Naive thymus-derived CD4-positive, alpha-beta T cell (primary cell): Measurements from ENCODE around the gene CLDN15. TPM values are rescaled to one million over a fixed set of nuclear protein-coding genes. Genes with fewer than 3 reads are reported as not detected.

Experiments used
- ATAC-seq: fragments of 150-1000 bp; cut with Tn5 transposase; 2 replicates; pipeline ENCODE4 v1.10.0; 2021; ENCODE audit warnings: mild to moderate bottlenecking, moderate library complexity
- CTCF ChIA-PET: fragments of 350-600 bp; sonication (Branson Sonifier 250); formaldehyde crosslinking; loops from one replicate; lab custom pipeline; 2021; ENCODE audit warnings: antibody characterized with exemption; lab: Charles Lee
- POLR2A ChIA-PET: fragments of 350-600 bp; sonication (Branson Sonifier 250); formaldehyde crosslinking; loops from one replicate; lab custom pipeline; 2021; ENCODE audit warnings: antibody characterized with exemption, inconsistent platforms; lab: Charles Lee
- DNase-seq, 9 donors: peaks; one replicate each; pipeline versions ENCODE4 v3.0.0 to v3.0.0-alpha.2; 2020 to 2022; ENCODE audit warnings: mixed read lengths in 1 of 9
- H3K27ac ChIP-seq: one replicate; pipeline ENCODE4 v1.7.0; 2013; ENCODE audit warnings: mild to moderate bottlenecking, low read depth, low read length, moderate library complexity
- H3K27me3 ChIP-seq, 2 donors: one replicate each; pipeline ENCODE4 v1.7.0; 2013; ENCODE audit warnings: low read length in 2 of 2, mild to moderate bottlenecking in 2 of 2, moderate library complexity in 2 of 2; ENCODE audit not compliant: control insufficient read depth in 2 of 2, insufficient read depth in 2 of 2
- H3K36me3 ChIP-seq, 3 experiments: 1 replicate in 2 of 3; 2 replicates in 1 of 3; pipeline ENCODE4 v1.7.0; 2013; ENCODE audit warnings: low read length in 3 of 3, mild to moderate bottlenecking in 3 of 3, moderate library complexity in 1 of 3; ENCODE audit not compliant: insufficient read depth in 3 of 3, control insufficient read depth in 2 of 3
- H3K4me1 ChIP-seq, 2 donors: one replicate each; pipeline ENCODE4 v1.7.0; 2013; ENCODE audit warnings: low read length in 2 of 2, mild to moderate bottlenecking in 2 of 2, moderate library complexity in 1 of 2; ENCODE audit not compliant: control insufficient read depth in 2 of 2, insufficient read depth in 2 of 2
- H3K4me3 ChIP-seq: 2 replicates; pipeline ENCODE4 v1.7.0; 2013; ENCODE audit warnings: mild to moderate bottlenecking, low read length
- H3K9me3 ChIP-seq, 3 experiments: 1 replicate in 2 of 3; 2 replicates in 1 of 3; pipeline ENCODE4 v1.7.0; 2013; ENCODE audit warnings: low read length in 3 of 3; ENCODE audit not compliant: control insufficient read depth in 2 of 3
- H3K27ac Mint-ChIP-seq, 9 donors: one replicate each; pipeline ENCODE4 v1.8.0; 2020 to 2022; ENCODE audit warnings: mixed read lengths in 9 of 9, mild to moderate bottlenecking in 8 of 9, moderate library complexity in 5 of 9, inconsistent platforms in 2 of 9
- H3K27me3 Mint-ChIP-seq, 5 donors: one replicate each; pipeline ENCODE4 v1.8.0; 2021 to 2022; ENCODE audit warnings: mixed read lengths in 5 of 5, mild to moderate bottlenecking in 1 of 5
- H3K36me3 Mint-ChIP-seq, 5 donors: one replicate each; pipeline ENCODE4 v1.8.0; 2020 to 2022; ENCODE audit warnings: mixed read lengths in 5 of 5, mild to moderate bottlenecking in 3 of 5, inconsistent platforms in 1 of 5
- H3K4me1 Mint-ChIP-seq, 7 donors: one replicate each; pipeline ENCODE4 v1.8.0; 2020 to 2022; ENCODE audit warnings: mixed read lengths in 7 of 7, mild to moderate bottlenecking in 3 of 7, inconsistent platforms in 1 of 7
- H3K4me3 Mint-ChIP-seq, 10 donors: one replicate each; pipeline ENCODE4 v1.8.0; 2020 to 2022; ENCODE audit warnings: mild to moderate bottlenecking in 10 of 10, mixed read lengths in 10 of 10, moderate library complexity in 6 of 10, inconsistent platforms in 2 of 10
- H3K9me3 Mint-ChIP-seq, 11 donors: one replicate each; pipeline ENCODE4 v1.8.0; 2020 to 2022; ENCODE audit warnings: mixed read lengths in 11 of 11, mild to moderate bottlenecking in 4 of 11, inconsistent platforms in 1 of 11, moderate library complexity in 1 of 11
- intact Hi-C, 2 donors: fragments of 100-400 bp; cut with micrococcal nuclease; formaldehyde crosslinking; loops; one replicate each; pipeline ENCODE4 v1.15.1; 2023
- polyA plus RNA-seq, 2 donors: library from polyadenylated mRNA; unstranded; fragments of 300-500 nt; fragmentation: Illumina TruSeq; gene quantifications; one replicate each; pipeline ENCODE4 v1.2.3, GENCODE V29; 2021
- total RNA-seq, 6 experiments: library from RNA in 5 of 6; stranded (reverse) in 5 of 6; gene quantifications; 1 replicate in 5 of 6; 2 replicates in 1 of 6; pipeline ENCODE4 v1.2.3 and lab custom pipeline; 2021 to 2026

The CLDN15 gene
- total and polyA plus RNA-seq, 7 experiments from 2014 or later, result 0.51 to 58.6 (median 23.3) TPM

DNA sequence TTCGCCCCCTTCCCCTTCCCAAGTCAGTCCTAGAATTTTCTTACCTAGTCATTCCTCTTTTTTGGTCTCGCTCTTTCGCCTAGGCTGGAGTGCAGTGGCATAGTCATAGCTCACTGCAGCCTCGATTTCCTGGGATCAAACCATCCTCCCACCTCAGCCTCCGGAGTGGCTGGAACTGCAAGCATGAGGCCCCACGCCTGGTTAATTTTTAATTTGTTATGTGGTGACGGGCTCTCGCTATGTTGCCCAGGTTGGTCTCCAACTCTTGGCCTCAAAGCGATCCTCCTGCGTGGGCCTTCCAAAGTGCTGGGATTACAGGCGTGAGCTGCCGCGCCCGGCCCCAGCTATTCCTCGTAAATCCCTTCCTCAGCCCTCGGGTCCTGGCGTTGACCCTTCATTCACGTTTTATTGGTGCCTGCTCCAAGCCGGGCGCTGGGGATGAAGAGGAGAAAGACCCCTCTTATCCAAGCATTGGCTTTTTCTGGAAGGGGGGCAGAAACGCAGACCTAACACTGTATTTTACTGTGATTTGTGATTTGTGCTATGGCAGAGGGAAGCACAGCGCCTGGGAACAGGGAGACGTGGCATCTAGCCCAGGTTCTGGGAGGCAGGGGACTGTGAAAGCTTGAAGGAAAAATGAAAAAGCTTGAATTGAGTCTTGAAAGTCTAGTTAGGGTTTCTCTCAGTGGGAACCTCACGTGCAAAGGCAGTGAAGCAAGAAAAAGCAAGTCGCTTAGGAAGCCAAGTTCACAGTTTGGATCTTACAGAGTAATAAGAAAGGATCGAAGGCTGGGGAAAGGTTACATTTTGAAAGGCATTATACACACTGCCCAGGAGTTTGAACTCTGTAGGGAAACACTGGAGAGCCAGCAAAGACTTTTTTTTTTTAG, 19.1 kb downstream of the CLDN15 start:
- H3K27ac ChIP-seq, result peak overlapping the region; percentile 87
- H3K4me1 Mint-ChIP-seq, result peaks cover 27 to 54% (median 46%) of the 10 kb centered on the region in 7 donors
- no peaks in the 10 kb centered on the region for H3K27me3 Mint-ChIP-seq
- peak overlapping the region; percentile 89 to 97 (median 96) for H3K4me3 Mint-ChIP-seq
- H3K27me3 ChIP-seq, result no peaks in the 10 kb centered on the region
- intact Hi-C loops, result loop anchor here (1.0 to 5.0 kb wide), 9 partner anchors 26 to 1144 kb away; partner anchors contain the start of genes AP1S1 (in 2 of the 2), IFT22 (in 2 of the 2), VGF (in 2 of the 2) and MEPCE (in 1 of the 2)
- CTCF ChIA-PET, result interaction anchor here (1.1 to 3.5 kb wide), 5 partner anchors 14 to 135 kb away, joined by 3 to 30 read pairs (median 7); partner anchors contain the start of gene FIS1
- peak overlapping the region; percentile 88 to 96 (median 93) for H3K27ac Mint-ChIP-seq
- no peaks in the 10 kb centered on the region for H3K9me3 Mint-ChIP-seq
- H3K4me1 ChIP-seq, result peaks cover 15% of the 10 kb centered on the region in 2 donors
- peaks cover 0 to 22% (median 0%) of the 10 kb centered on the region in 5 donors for H3K36me3 Mint-ChIP-seq
- peak overlapping the region; percentile 70 for H3K4me3 ChIP-seq
- POLR2A ChIA-PET, result interaction anchor here (0.6 to 3.2 kb wide), 16 partner anchors 8 to 1016 kb away, joined by 3 to 61 read pairs (median 5); partner anchors contain the start of genes FBXO24, FIS1, IFT22 and LRCH4
- peaks cover 0 to 32% (median 0%) of the 10 kb centered on the region in 3 experiments for H3K36me3 ChIP-seq
- DNase-seq, result no peak
- no peaks in the 10 kb centered on the region for H3K9me3 ChIP-seq
- no peak for ATAC-seq

DNA sequence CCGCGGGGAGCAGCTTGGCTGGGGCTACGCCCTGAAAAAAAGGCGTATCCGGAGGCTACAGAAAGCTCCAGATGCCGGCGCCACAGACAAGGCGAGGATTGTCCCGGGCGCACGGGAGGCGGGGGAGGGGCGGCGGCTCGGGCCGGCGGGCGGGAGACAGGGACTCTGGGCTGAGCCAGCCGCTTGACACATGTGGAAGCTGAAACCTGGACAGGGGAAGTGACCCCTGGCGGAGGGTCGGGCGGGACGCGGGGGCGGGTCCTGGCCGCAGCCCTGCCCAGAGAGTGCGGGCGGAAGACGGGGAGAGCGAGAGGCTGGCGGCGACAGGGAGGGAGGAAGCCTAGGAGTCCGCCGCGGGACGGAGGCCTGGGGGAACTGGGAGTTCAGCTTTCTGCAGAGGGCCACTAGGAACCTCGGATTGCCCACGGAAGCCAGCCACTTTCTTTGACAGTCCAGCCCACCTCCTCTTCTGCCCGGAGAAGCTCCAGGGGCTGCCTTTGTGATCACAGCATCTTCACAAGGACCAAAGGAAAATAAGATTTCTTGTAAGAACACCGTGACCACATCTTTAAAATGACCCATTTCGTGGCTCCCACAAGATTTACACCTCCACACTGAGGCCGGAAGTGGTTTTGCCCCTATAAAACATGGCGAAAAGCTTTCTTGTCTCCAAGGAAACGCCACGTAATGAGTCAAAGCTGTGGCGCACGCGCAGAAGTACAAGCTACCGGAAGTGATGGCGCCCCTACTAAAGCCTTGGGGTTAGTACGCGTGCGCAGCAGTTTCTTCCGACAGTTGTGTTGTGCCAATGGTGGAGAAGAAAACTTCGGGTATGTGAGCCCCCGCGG, 20.0 kb downstream of the CLDN15 start, which contains the start of the genes PLOD3 and ZNHIT1:
PLOD3 (minus strand) TSS at position 194 of the 848 bp plus-strand sequence. CDS start 307 bp downstream, outside the sequence.
ZNHIT1 (plus strand) TSS at position 778 of the 848 bp plus-strand sequence; CDS start at position 809, 31 bp downstream.
- peaks cover 0 to 25% (median 0%) of the 10 kb centered on the region in 3 experiments for H3K36me3 ChIP-seq
- H3K27ac ChIP-seq, result peak within 1 kb of the TSS; percentile 87
- peaks cover 15% of the 10 kb centered on the region in 2 donors for H3K4me1 ChIP-seq
- ChIA-PET CTCF (interaction anchor here (1.1 to 3.5 kb wide), 5 partner anchors 13 to 134 kb away, joined by 3 to 30 read pairs (median 7); partner anchors contain the start of gene FIS1), POLR2A (interaction anchor here (0.5 to 3.2 kb wide), 17 partner anchors 9 to 1835 kb away, joined by 3 to 61 read pairs (median 5); partner anchors contain the start of genes FBXO24, FIS1, IFT22 and LRCH4)
- Mint-ChIP-seq H3K4me3 (peak within 1 kb of the TSS; percentile 89 to 97 (median 96)), H3K27me3 (no peaks in the 10 kb centered on the region), H3K27ac (peak within 1 kb of the TSS; percentile 88 to 96 (median 93)), H3K9me3 (no peaks in the 10 kb centered on the region), H3K4me1 (peaks cover 27 to 54% (median 46%) of the 10 kb centered on the region in 7 donors), H3K36me3 (peaks cover 0 to 19% (median 0%) of the 10 kb centered on the region in 5 donors)
- ATAC-seq (peak; percentile 85), DNase-seq (peak; percentile 86 to 97 (median 94))
- intact Hi-C loops, result loop anchor here (1.0 to 5.0 kb wide), 11 partner anchors 27 to 1145 kb away; partner anchors contain the start of genes AP1S1 (in 2 of the 2), IFT22 (in 2 of the 2), VGF (in 2 of the 2) and MEPCE (in 1 of the 2)
- H3K9me3 ChIP-seq, result no peaks in the 10 kb centered on the region
- no peaks in the 10 kb centered on the region for H3K27me3 ChIP-seq
- H3K4me3 ChIP-seq, result peak within 1 kb of the TSS; percentile 70

DNA sequence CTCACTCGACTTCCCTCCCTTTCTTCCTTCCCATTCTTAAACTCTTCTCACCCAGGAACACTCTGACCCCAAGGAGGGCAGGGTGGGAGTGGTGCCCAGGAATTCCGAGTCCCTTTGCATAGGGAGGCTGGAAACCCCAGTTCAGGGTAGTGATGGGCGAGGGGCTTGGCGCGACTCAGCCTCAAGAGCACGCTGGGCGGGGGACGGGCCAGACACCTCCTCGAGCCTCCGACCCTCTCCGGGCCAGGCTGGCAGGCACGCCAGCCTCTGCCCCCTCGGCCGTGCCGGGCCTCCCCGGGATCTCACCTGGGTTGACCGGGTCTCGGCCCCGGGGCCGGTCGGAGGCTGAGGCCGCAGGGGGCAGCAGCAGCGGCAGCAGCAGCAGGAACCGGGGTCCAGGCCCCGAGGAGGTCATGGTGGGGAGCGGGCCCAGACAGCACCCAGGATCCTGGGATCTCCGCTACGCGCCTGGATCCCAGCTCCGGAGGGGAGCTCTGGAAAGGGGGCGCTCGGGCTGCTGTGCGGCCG, 20.7 kb downstream of the CLDN15 start:
- CTCF ChIA-PET, result interaction anchor here (1.1 to 3.5 kb wide), 4 partner anchors 12 to 134 kb away, joined by 3 to 30 read pairs (median 10); partner anchors contain the start of gene FIS1
- Mint-ChIP-seq H3K9me3 (no peaks in the 10 kb centered on the region), H3K27ac (peak overlapping the region in 8 of 9 donors; percentile 51 to 93 (median 76)), H3K4me1 (peaks cover 22 to 50% (median 45%) of the 10 kb centered on the region in 7 donors), H3K27me3 (no peaks in the 10 kb centered on the region), H3K36me3 (peaks cover 0 to 15% (median 0%) of the 10 kb centered on the region in 5 donors), H3K4me3 (peak overlapping the region; percentile 83 to 97 (median 96))
- no peaks in the 10 kb centered on the region for H3K27me3 ChIP-seq
- H3K4me1 ChIP-seq, result peaks cover 15% of the 10 kb centered on the region in 2 donors
- intact Hi-C loops, result loop anchor here (1.0 to 5.0 kb wide), 6 partner anchors 13 to 1145 kb away; partner anchors contain the start of gene IFT22 (in 2 of the 2)
- POLR2A ChIA-PET, result interaction anchor here (0.6 to 3.2 kb wide), 11 partner anchors 8 to 1834 kb away, joined by 3 to 61 read pairs (median 6); partner anchors contain the start of genes FIS1, SRRT and VGF
- H3K36me3 ChIP-seq, result peaks cover 0 to 28% (median 0%) of the 10 kb centered on the region in 3 experiments
- no peaks in the 10 kb centered on the region for H3K9me3 ChIP-seq
- DNase-seq (peak in 2 of 9 donors; percentile 6 to 9), ATAC-seq (peak; percentile 4)
- peak overlapping the region; percentile 87 for H3K27ac ChIP-seq
- peak overlapping the region; percentile 70 for H3K4me3 ChIP-seq

DNA sequence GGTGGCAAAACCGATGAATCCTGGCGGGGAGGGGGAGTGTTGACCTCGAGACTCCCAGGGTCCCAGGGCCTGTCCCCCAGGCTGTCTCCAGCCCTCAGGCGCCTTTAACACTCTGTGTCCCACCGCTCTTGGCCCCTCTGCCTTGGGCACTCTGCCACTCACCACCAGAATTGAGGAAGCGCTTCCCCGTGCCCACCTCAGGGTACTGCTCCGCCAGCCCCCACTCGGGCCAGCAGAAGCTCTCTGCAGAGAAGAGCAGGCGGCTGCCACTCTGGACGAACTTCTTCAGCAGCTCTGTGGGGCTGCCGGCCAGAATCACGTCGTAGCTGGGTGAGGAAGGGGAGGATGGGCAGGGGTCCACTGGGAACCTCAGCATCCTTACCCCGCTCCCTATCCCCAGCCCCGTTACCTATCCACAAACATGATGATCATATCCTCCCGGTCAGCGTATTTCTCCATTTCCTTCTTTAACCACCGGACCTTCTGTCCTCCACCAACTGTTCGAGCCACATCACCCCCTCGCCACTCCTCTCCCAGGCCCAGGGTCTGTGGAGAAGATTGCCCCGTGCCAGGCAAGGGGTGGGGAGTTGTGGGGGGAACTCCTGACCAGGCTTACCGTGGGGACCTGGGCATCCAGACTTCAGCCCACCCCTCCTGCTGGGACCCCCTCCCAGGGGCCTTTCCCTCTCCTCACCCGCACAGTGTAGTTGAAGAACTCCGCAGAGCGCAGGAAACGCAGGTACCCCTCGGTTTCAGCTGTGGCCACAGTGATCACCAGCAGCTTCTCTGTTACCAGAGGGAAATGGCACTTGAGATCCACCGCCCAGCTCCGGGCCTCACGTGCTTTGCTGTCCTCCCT, 21.4 kb downstream of the CLDN15 start:
- peaks cover 0 to 35% (median 0%) of the 10 kb centered on the region in 3 experiments for H3K36me3 ChIP-seq
- POLR2A ChIA-PET, result interaction anchor here (0.6 to 3.2 kb wide), 3 partner anchors 12 to 33 kb away, joined by 3 to 61 read pairs (median 16); partner anchors contain the start of gene FIS1
- peaks cover 15% of the 10 kb centered on the region in 2 donors for H3K4me1 ChIP-seq
- peak overlapping the region; percentile 70 for H3K4me3 ChIP-seq
- Mint-ChIP-seq H3K4me1 (peaks cover 15 to 46% (median 39%) of the 10 kb centered on the region in 7 donors), H3K27ac (peak overlapping the region; percentile 28 to 78 (median 73)), H3K27me3 (no peaks in the 10 kb centered on the region), H3K9me3 (no peaks in the 10 kb centered on the region), H3K4me3 (peak overlapping the region; percentile 81 to 97 (median 94)), H3K36me3 (peaks cover 0 to 12% (median 0%) of the 10 kb centered on the region in 5 donors)
- CTCF ChIA-PET, result interaction anchor here (0.6 to 3.5 kb wide), 4 partner anchors 12 to 67 kb away, joined by 4 to 30 read pairs (median 10); partner anchors contain the start of gene FIS1
- no peaks in the 10 kb centered on the region for H3K9me3 ChIP-seq
- no peaks in the 10 kb centered on the region for H3K27me3 ChIP-seq
- ATAC-seq, result no peak
- peak in 1 of 9 donors; percentile 10 for DNase-seq
- intact Hi-C loops, result loop anchor here (1.0 to 5.0 kb wide), 3 partner anchors 12 to 1146 kb away; partner anchors contain the start of gene IFT22 (in 2 of the 2)
- H3K27ac ChIP-seq, result peak overlapping the region; percentile 87

DNA sequence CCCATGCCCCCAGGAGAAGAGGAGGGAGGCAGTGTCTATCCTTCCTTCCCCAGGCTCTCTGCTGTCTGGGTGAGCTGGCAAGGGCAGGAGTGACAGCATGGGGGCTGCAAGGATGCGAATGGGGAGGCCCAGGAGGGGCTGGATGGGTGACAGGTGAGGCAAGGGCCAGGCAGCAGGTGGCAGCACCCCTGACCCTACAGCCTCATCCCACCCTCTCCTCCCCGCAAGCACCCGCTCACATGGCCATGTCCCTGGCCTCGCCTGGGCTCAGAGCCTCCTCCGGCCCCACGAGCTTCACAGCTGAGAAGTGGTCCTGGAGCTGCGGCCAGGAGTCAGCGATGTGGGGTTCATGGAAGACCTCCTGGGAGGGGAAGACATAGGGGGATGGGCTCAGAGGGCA, 25.6 kb downstream of the CLDN15 start:
- DNase-seq (no peak), ATAC-seq (no peak)
- H3K4me3 ChIP-seq, result no peak overlapping the region
- H3K4me1 ChIP-seq, result peaks cover 6 to 7% of the 10 kb centered on the region in 2 donors
- peak overlapping the region in 1 of 10 donors; percentile 63 for H3K4me3 Mint-ChIP-seq
- peaks cover 0 to 58% (median 0%) of the 10 kb centered on the region in 3 experiments for H3K36me3 ChIP-seq
- no peaks in the 10 kb centered on the region for H3K9me3 ChIP-seq
- POLR2A ChIA-PET, result interaction anchor here (1.3 kb wide), 1 partner anchor 11 kb away, joined by 4 read pairs; no protein-coding TSS in a partner anchor
- H3K36me3 Mint-ChIP-seq, result peaks cover 0 to 20% (median 4%) of the 10 kb centered on the region in 5 donors
- no peaks in the 10 kb centered on the region for H3K27me3 Mint-ChIP-seq
- peaks cover 5 to 15% (median 8%) of the 10 kb centered on the region in 7 donors for H3K4me1 Mint-ChIP-seq
- no peaks in the 10 kb centered on the region for H3K9me3 Mint-ChIP-seq
- H3K27ac Mint-ChIP-seq, result no peak overlapping the region
- CTCF ChIA-PET, result no interaction called here
- intact Hi-C loops, result no loop called here
- H3K27me3 ChIP-seq, result no peaks in the 10 kb centered on the region
- no peak overlapping the region for H3K27ac ChIP-seq
